Measurements from ENCODE around the gene TBCC. TPM values are rescaled to one million over a fixed set of nuclear protein-coding genes. Genes with fewer than 3 reads are reported as not detected.

The TBCC gene
- total and polyA plus RNA-seq, 2 of the 13 experiments (the other 11 are each of a cell fraction or from before 2014, with no cell fraction given): 14.8 to 36.1 TPM

DNA sequence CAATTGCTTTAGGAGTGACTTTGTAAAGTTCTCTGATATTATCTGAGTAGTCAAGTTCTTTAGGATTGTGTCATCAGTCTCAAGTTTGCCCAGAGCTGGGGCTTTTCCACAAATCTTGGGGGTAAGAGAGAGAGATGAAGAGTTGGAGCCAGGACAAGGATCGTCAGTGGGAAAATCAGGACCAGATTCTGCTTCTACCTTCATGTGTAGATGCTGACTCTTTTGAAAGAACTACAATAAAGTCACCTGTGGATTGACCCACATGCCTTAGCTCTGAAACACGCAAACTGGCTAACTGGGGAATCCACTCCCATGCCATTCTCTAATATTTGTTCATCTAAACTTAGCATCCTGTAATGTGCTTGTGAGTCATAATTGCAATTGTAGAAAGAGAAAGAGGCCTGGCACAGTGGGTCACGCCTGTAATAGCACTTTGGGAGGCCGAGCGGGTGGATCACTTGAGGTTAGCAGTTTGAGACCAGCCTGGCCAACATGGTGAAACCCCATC lies 20.3 kb upstream of the TBCC start:
- Histone ChIP-seq H3K79me2 (ENCODE audit: insufficient read depth, low read length) (no peaks in the 10 kb centered on the region), H4K20me1 (ENCODE audit: insufficient read depth, low read length) (no peaks in the 10 kb centered on the region), H2AFZ (ENCODE audit: low read length) (no peak overlapping the region), H3K27me3 (ENCODE audit: control insufficient read depth in 1 of 2, insufficient read depth in 2 of 2, low read length in 2 of 2) (no peaks in the 10 kb centered on the region), H3K27ac (ENCODE audit: extremely low read length, insufficient read depth, low read length) (no peak overlapping the region), H3K9me3 (ENCODE audit: low read length) (no peaks in the 10 kb centered on the region), H3K9ac (ENCODE audit: insufficient read depth, low read depth, low read length) (no peak overlapping the region), H3K36me3 (replicated peaks in 1 of 2; ENCODE audit: control insufficient read depth in 1 of 2, insufficient read depth in 2 of 2, low read length in 2 of 2) (no peaks in the 10 kb centered on the region; a peak in 1 of 5 replicates), H3K4me1 (ENCODE audit: insufficient read depth, low read length) (no peaks in the 10 kb centered on the region), H3K4me2 (ENCODE audit: low read depth, low read length) (no peak overlapping the region), H3K4me3 (replicated peaks in 1 of 3; ENCODE audit: insufficient read depth in 1 of 3, low read depth in 2 of 3, low read length in 3 of 3) (no peak overlapping the region)
- in situ Hi-C loops (cut with HindIII; ENCODE audit: extremely low pct_ligation_motif_present, low pct_unique_long_range_greater_than_20kb) (no loop called here), intact Hi-C loops (cut with micrococcal nuclease; ENCODE audit: unreplicated experiment) (no loop called here)
- WGBS (ENCODE audit: low lambda C conversion rate): 97% methylated on average over 5 of the region's 5 CpGs
- no peak for DNase-seq (ENCODE audit: low spot score)
- FAIRE-seq: peak; percentile 32
- CTCF ChIA-PET (ENCODE audit: low intra/inter-chr PET ratio, low total read pairs): no interaction called here
- TF ChIP-seq TRIM24 (CRISPR knock-in tag; IDR thresholded peaks at IDR 0.05) (no peak), RAD21 (CRISPR knock-in tag; IDR thresholded peaks at IDR 0.05) (no peak), YEATS2 (CRISPR knock-in tag; IDR thresholded peaks at IDR 0.05; ENCODE audit: borderline replicate concordance) (no peak), PRPF4 (IDR thresholded peaks at IDR 0.05; ENCODE audit: low read depth, low read length, poor library complexity, severe bottlenecking) (no peak), POLR2G (IDR thresholded peaks at IDR 0.05; ENCODE audit: low read depth, low read length) (no peak), ZNF816 (CRISPR knock-in tag; IDR thresholded peaks at IDR 0.05; ENCODE audit: borderline replicate concordance) (no peak), SP140L (CRISPR knock-in tag; IDR thresholded peaks at IDR 0.05; ENCODE audit: borderline replicate concordance) (no peak), XBP1 (CRISPR knock-in tag; IDR thresholded peaks at IDR 0.05) (no peak)
- TF ChIP-seq, protein P1, sequence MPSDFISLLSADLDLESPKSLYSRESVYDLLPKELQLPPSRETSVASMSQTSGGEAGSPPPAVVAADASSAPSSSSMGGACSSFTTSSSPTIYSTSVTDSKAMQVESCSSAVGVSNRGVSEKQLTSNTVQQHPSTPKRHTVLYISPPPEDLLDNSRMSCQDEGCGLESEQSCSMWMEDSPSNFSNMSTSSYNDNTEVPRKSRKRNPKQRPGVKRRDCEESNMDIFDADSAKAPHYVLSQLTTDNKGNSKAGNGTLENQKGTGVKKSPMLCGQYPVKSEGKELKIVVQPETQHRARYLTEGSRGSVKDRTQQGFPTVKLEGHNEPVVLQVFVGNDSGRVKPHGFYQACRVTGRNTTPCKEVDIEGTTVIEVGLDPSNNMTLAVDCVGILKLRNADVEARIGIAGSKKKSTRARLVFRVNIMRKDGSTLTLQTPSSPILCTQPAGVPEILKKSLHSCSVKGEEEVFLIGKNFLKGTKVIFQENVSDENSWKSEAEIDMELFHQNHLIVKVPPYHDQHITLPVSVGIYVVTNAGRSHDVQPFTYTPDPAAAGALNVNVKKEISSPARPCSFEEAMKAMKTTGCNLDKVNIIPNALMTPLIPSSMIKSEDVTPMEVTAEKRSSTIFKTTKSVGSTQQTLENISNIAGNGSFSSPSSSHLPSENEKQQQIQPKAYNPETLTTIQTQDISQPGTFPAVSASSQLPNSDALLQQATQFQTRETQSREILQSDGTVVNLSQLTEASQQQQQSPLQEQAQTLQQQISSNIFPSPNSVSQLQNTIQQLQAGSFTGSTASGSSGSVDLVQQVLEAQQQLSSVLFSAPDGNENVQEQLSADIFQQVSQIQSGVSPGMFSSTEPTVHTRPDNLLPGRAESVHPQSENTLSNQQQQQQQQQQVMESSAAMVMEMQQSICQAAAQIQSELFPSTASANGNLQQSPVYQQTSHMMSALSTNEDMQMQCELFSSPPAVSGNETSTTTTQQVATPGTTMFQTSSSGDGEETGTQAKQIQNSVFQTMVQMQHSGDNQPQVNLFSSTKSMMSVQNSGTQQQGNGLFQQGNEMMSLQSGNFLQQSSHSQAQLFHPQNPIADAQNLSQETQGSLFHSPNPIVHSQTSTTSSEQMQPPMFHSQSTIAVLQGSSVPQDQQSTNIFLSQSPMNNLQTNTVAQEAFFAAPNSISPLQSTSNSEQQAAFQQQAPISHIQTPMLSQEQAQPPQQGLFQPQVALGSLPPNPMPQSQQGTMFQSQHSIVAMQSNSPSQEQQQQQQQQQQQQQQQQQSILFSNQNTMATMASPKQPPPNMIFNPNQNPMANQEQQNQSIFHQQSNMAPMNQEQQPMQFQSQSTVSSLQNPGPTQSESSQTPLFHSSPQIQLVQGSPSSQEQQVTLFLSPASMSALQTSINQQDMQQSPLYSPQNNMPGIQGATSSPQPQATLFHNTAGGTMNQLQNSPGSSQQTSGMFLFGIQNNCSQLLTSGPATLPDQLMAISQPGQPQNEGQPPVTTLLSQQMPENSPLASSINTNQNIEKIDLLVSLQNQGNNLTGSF (CRISPR knock-in tag; IDR thresholded peaks at IDR 0.05): no peak
- TF ChIP-seq, protein P2, sequence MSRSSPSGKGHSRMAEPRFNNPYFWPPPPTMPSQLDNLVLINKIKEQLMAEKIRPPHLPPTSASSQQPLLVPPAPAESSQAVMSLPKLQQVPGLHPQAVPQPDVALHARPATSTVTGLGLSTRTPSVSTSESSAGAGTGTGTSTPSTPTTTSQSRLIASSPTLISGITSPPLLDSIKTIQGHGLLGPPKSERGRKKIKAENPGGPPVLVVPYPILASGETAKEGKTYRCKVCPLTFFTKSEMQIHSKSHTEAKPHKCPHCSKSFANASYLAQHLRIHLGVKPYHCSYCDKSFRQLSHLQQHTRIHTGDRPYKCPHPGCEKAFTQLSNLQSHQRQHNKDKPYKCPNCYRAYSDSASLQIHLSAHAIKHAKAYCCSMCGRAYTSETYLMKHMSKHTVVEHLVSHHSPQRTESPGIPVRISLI (CRISPR knock-in tag; IDR thresholded peaks at IDR 0.05; ENCODE audit: borderline replicate concordance): no peak
- no peak for ATAC-seq
- POLR2A ChIA-PET: interaction anchor here (1.8 kb wide), 1 partner anchor 20 kb away, joined by 9 read pairs; the partner anchor contains the start of gene TBCC
- BruUV-seq (replicated peaks): no TSS peak
